HuH-7.5 (cell line): ENCODE data around the gene SIDT2.
"Not testable (repeated sequence)": the region's sequence is repeated elsewhere in the genome, so short reads cannot be mapped to it uniquely, and the experiment has no call there.

Source experiments
- DNase-seq: peaks from one replicate; pipeline ENCODE4 v3.0.0; 2011; ENCODE audit warnings: low spot score

The SIDT2 gene

GRCh38 chr11:117204283-117205080 lies 25.9 kb downstream of the SIDT2 start:
- no peak for DNase-seq

- no peak for DNase-seq
Observed at GRCh38 chr11:117205211-117205818, 26.8 kb downstream of the SIDT2 start.

- not testable (repeated sequence) for DNase-seq
Observed at GRCh38 chr11:117206111-117206510, 27.6 kb downstream of the SIDT2 start.

DNA sequence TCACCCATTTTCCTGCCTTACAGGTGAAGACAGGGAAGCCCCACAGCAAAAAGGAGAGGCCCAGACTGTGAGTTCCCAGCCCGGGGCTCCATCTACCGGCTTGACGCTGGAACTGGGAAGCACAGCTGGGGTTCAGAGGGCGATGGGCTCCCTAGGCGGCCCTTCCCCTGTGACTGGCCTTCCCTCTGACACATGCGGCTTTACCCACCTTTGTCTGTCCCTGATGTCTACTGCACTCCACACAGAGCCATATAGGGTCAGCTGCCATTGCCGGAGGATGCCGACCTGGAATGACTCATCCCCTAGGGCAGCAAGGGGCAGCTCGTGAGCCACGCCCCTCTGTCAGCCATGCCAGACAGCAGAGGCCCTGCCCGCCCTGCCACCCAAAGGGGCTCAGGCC lies 28.3 kb downstream of the SIDT2 start:
- DNase-seq, result not testable (repeated sequence)

DNA sequence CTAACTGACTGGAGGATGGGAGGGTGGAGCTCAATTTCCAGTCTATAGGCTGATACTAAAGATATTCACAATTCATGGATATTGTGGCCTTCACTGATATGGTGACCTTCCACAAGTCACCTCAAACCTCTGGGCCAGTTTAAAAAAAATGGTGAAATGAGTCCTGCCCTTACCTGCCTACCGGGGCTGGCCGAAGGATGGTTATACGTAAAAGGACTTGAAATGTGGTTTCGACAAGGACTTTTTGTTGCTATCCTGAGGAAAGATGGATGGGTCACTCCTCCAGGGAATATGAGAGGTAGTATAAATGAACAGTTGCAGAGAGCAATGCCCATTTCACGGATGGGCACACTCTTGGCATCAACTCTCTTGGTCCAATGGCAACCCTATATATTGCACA lies 28.9 kb downstream of the SIDT2 start:
- DNase-seq, result not testable (repeated sequence)

DNA sequence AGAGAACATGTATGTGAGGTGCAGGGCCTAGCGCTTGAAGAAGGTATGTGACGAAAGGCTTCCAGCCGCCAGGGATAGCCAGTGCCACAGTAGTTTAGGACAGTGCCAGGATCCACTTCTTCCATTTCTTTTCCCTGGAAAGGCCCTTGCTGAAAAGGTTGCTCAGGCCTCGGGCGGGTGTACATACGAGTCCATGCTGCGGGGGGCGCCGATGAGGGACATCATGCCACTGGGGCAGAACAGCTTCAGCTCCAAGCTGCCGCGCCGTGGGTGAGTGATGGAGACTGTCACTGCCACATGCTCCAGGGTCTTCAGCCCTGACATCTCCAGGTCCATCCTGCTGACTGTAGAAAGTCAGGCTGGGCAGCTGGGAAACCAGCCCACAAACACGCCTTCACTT lies 30.2 kb downstream of the SIDT2 start:
- DNase-seq, result not testable (repeated sequence)

DNA sequence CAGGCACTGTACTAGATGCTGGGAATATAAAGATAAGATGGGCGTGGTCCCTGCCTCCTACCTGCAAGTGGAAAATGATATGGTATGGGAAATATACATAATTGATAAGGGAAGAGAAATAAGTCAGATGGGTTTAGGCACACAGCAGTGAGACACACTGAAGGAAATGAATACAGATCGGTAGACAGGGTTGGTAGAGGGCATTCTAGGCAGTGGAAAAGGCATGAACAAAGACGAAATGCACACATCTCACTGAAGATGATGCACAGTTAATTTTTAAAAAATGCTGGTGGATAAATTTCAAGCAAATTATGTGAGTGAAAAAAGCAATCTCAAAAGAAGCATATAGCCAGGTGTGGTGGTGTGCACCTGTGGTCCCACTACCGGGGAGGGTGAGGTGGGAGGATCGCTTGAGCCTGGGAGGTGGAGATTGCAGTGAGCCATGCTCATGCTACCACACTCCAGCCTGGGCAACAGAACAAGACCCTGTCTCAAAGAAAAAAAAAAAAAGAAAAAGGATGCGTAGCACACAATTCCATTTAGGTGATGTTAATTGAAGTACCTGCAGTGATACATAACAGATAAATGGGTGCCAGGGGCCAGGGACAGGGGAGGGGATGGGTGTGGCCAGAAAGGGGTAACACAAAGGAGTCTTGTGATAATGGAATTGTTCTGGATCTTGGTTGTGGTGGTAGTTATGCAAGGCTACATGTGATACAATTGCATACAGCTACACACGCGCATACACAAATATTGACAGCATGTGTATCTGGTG lies 31.0 kb downstream of the SIDT2 start:
- not testable (repeated sequence) for DNase-seq

GRCh38 chr11:117210620-117211019 lies 32.1 kb downstream of the SIDT2 start:
- DNase-seq, result no peak

- DNase-seq, result no peak
Observed at GRCh38 chr11:117212697-117213355, 34.3 kb downstream of the SIDT2 start.

GRCh38 chr11:117214404-117215110 lies 36.0 kb downstream of the SIDT2 start:
- no peak for DNase-seq

GRCh38 chr11:117217141-117218084 lies 38.9 kb downstream of the SIDT2 start:
- no peak for DNase-seq

DNA sequence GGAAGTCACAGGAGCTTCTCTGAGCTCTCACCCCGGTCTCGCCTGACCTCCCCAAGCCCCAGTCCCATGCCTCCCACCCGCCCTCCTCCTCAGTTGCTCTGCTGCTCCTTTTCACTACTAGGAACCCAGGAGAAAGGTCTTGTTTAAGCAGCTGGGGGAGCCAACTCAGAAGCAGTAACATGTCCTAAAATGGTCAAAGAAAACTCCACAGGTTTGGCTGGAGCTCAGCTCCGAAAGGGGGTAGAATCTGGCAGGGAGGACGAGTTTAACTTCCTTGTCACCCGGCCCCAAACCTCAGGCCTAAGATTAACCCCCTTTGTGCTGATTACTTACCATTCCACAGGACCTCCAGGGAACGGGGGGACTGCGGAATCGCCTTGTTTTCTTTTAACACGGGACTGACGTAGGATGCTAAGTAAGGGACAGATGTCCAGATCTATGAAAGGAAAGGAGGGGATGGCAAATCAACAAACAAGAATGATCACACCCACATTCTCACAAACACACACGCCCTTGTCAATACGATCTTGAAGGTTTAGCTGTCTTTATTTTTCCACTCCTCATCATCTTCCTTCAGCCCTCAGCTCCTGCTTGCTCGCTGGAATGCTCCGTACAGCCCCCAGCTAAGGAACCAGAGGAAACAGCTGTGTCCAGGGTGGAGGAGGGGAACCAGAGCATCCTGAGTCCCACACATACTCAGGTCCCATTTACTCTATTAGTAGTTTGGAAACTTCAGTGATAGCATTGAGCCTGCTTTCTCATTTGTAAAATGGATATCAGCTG lies 39.8 kb downstream of the SIDT2 start:
- no peak for DNase-seq

DNA sequence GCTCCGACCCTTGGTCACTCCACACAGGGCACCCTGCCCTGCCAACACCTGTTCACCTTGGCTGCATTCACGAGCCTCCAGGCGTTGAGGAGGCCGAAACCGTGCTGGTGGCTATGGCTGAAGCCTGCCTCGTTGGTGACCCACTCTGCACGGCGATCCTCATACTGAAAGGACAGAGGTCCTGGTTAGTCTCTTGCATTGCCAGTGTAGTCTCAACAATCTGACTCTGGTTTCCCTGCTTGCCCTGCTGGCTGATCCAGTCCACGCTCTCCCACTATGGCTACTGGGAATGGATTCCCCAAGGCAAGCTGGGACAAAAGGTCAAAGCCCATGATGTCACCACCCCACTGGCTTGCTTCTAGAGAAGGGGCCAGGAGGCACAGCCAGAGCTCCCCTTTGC lies 40.5 kb downstream of the SIDT2 start:
- DNase-seq, result no peak

GRCh38 chr11:117219455-117219854 lies 40.9 kb downstream of the SIDT2 start:
- no peak for DNase-seq

- no peak for DNase-seq
Observed at GRCh38 chr11:117219995-117220394, 41.5 kb downstream of the SIDT2 start.

DNA sequence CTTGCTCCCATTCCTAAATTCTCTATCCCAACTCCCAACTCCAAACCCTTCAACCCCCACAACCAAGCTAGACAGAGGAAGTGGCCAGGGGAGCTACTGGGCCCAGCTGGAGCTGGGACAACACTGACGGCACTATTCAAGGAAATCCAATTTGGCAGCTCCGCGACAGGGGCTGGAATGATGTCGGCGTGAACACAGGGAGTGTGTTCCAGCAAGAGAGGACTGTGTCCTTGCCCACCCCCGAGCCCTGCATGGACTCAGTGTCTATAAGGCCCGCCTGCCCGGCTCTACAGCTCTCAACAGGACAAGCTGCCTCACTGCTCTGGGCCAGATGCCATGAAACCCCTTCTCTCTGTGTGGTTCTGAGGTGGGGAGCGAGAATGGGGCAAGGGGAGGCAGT lies 42.0 kb downstream of the SIDT2 start:
- no peak for DNase-seq

DNA sequence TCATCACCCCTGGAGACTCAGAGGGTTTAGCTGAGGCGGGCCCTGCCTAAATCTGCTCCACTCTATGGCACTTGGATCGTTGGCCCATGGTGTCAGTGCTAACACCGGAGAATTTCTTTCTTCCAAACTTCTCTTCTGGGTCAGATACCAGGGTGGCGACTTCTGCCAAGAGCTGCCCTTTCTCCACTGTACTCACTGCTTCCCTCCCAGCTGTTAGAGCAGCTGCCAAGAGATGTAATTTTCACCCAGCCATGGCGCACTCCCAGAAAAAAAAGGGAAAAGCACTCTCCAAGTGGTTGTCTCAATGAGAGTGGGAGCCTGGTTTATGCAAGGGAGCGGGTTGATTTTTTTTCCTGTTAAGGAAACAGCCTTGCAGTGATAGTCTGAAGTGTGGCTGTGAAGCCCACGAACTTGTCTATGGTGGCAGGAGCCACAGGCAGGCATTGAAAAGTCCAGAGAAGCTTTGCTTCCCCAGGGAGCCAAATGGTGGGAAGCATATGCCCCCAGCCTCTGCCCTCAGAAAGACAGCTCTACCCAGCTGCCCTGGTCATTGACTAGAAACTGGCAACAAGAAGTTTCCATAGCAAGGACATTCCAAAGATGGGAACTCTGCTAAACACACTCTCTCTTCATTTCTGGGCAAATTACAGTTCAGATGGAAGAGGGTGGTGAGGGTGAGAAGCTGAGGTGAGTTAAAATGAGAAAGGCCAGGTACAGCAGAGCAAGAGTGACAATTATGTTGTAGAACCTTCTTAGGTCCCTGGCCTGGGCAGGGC lies 42.6 kb downstream of the SIDT2 start:
- no peak for DNase-seq

- DNase-seq, result no peak
Observed at GRCh38 chr11:117221775-117222517, 43.4 kb downstream of the SIDT2 start.
